Activated CD8-positive, alpha-beta T cell treated with anti-CD3 and anti-CD28 coated beads for 36 hours (primary cell): Measurements from ENCODE around the gene MYO10. TPM values are rescaled to one million over a fixed set of nuclear protein-coding genes. Genes with fewer than 3 reads are reported as not detected.
A peak's percentile ranks its signal among the peaks of the same experiment; 100 is the strongest.

Experiments
- ATAC-seq: fragments of 200-7000 bp; cut with Tn5 transposase; one replicate; pipeline ENCODE4 v1.10.0; 2021; ENCODE audit warnings: mild to moderate bottlenecking, moderate library complexity
- CTCF ChIA-PET: fragments of 350-600 bp; sonication (Branson Sonifier 250); formaldehyde crosslinking; loops from one replicate; lab custom pipeline; 2021; ENCODE audit warnings: antibody characterized with exemption; lab: Charles Lee
- POLR2A ChIA-PET: fragments of 350-600 bp; sonication (Branson Sonifier 250); formaldehyde crosslinking; loops from one replicate; lab custom pipeline; 2021; ENCODE audit warnings: antibody characterized with exemption; lab: Charles Lee
- DNase-seq: peaks from one replicate; pipeline ENCODE4 v3.0.0-alpha.2; 2020
- H3K27ac Mint-ChIP-seq: one replicate; pipeline ENCODE4 v1.8.0; 2021; ENCODE audit warnings: mild to moderate bottlenecking, mixed read lengths
- H3K27me3 Mint-ChIP-seq: one replicate; pipeline ENCODE4 v1.8.0; 2021; ENCODE audit warnings: mixed read lengths
- H3K36me3 Mint-ChIP-seq: one replicate; pipeline ENCODE4 v1.8.0; 2021; ENCODE audit warnings: low read depth, mixed read lengths
- H3K4me1 Mint-ChIP-seq: one replicate; pipeline ENCODE4 v1.8.0; 2021; ENCODE audit warnings: low read depth, mixed read lengths
- H3K4me3 Mint-ChIP-seq: one replicate; pipeline ENCODE4 v1.8.0; 2021; ENCODE audit warnings: mild to moderate bottlenecking, moderate library complexity, mixed read lengths
- H3K9me3 Mint-ChIP-seq: one replicate; pipeline ENCODE4 v1.8.0; 2021; ENCODE audit warnings: mixed read lengths
- intact Hi-C: fragments of 100-400 bp; cut with micrococcal nuclease; formaldehyde crosslinking; loops from one replicate; pipeline ENCODE4 v1.10.0; 2022
- total RNA-seq, 2 experiments: library from RNA; stranded (reverse); gene quantifications; one replicate each; pipeline ENCODE4 v1.2.3, GENCODE V29; 2021
- TF ChIP-seq, protein P1 (sequence below): fragments of 200-600 bp; IDR thresholded peaks from one replicate; pipeline ENCODE4 v1.8.0; 2022; ENCODE audit warnings: antibody characterized with exemption, mild to moderate bottlenecking

Gene MYO10
- total RNA-seq, 2 experiments from 2014 or later: 0.09 TPM; not detected in 1

GRCh38 chr5:16794269-16794913, 141.7 kb downstream of the MYO10 start:
- ATAC-seq: no peak
- H3K9me3 Mint-ChIP-seq: no peaks in the 10 kb centered on the region
- no peak for DNase-seq
- intact Hi-C loops: loop anchor here (5.0 to 10.0 kb wide), 2 partner anchors 140 to 393 kb away; partner anchors contain the start of gene MYO10
- H3K4me3 Mint-ChIP-seq: no peak overlapping the region
- H3K27ac Mint-ChIP-seq: no peak overlapping the region
- TF ChIP-seq, protein P1, sequence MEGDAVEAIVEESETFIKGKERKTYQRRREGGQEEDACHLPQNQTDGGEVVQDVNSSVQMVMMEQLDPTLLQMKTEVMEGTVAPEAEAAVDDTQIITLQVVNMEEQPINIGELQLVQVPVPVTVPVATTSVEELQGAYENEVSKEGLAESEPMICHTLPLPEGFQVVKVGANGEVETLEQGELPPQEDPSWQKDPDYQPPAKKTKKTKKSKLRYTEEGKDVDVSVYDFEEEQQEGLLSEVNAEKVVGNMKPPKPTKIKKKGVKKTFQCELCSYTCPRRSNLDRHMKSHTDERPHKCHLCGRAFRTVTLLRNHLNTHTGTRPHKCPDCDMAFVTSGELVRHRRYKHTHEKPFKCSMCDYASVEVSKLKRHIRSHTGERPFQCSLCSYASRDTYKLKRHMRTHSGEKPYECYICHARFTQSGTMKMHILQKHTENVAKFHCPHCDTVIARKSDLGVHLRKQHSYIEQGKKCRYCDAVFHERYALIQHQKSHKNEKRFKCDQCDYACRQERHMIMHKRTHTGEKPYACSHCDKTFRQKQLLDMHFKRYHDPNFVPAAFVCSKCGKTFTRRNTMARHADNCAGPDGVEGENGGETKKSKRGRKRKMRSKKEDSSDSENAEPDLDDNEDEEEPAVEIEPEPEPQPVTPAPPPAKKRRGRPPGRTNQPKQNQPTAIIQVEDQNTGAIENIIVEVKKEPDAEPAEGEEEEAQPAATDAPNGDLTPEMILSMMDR: no peak
- H3K36me3 Mint-ChIP-seq: no peaks in the 10 kb centered on the region
- peaks cover 9% of the 10 kb centered on the region for H3K4me1 Mint-ChIP-seq
- ChIA-PET CTCF (no interaction called here), POLR2A (no interaction called here)
- H3K27me3 Mint-ChIP-seq: peaks cover 1% of the 10 kb centered on the region

- intact Hi-C loops: loop anchor here (5.0 to 10.0 kb wide), 2 partner anchors 142 to 395 kb away; partner anchors contain the start of gene MYO10
- no peak for DNase-seq
- POLR2A ChIA-PET: no interaction called here
- no peak overlapping the region for H3K27ac Mint-ChIP-seq
- H3K36me3 Mint-ChIP-seq: no peaks in the 10 kb centered on the region
- H3K4me1 Mint-ChIP-seq: peaks cover 9% of the 10 kb centered on the region
- ATAC-seq: no peak
- TF ChIP-seq, protein P1: no peak
- CTCF ChIA-PET: interaction anchor here (0.7 to 2.6 kb wide), 3 partner anchors 254 to 397 kb away, joined by 3 to 23 read pairs (median 17); no protein-coding TSS in a partner anchor
- peaks cover 1% of the 10 kb centered on the region for H3K27me3 Mint-ChIP-seq
- H3K4me3 Mint-ChIP-seq: no peak overlapping the region
- H3K9me3 Mint-ChIP-seq: no peaks in the 10 kb centered on the region
Observed at GRCh38 chr5:16792598-16793275, 143.4 kb downstream of the MYO10 start.

GRCh38 chr5:16791904-16792597, 144.0 kb downstream of the MYO10 start:
- Mint-ChIP-seq H3K4me1 (peaks cover 9% of the 10 kb centered on the region), H3K27me3 (peaks cover 1% of the 10 kb centered on the region), H3K9me3 (no peaks in the 10 kb centered on the region), H3K27ac (no peak overlapping the region), H3K4me3 (no peak overlapping the region), H3K36me3 (no peaks in the 10 kb centered on the region)
- ChIA-PET POLR2A (interaction anchor here (1.0 kb wide), 1 partner anchor 398 kb away, joined by 3 read pairs; no protein-coding TSS in a partner anchor), CTCF (interaction anchor here (0.7 to 2.6 kb wide), 12 partner anchors 8 to 411 kb away, joined by 3 to 23 read pairs (median 3); no protein-coding TSS in a partner anchor)
- DNase-seq (no peak), ATAC-seq (no peak)
- TF ChIP-seq, protein P1: no peak
- intact Hi-C loops: loop anchor here (5.0 to 10.0 kb wide), 2 partner anchors 143 to 395 kb away; partner anchors contain the start of gene MYO10

DNA sequence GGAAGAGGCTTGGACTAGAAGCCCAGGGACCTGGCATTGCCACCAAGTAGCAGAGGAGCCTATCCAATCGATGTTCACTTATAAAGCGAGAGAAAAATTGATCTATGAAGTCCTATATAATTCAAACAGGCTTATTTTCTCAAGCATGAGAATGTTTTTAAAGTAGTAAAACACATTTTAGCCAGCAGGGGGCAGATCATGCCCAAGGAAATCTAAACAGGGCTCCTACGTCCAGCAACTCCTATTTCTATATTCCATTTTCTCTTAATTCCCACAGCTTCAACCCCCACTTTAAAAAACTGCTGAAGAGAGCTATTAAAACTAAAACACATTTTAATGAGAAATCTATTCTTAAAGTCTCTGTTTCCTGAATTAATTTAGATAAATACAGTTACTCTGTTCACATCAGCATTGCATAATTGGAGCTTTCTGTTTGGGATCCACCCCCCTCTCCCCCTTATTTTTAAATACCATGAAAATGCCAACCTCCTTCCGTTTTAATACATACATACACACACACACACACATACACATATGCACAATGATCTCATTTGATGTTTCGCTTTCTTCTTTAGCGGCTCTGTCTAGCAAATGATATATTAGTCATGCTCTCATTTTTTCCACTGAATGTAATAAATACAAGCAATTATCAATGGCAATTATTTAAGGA, 144.9 kb downstream of the MYO10 start:
- Mint-ChIP-seq H3K27me3 (peaks cover 1% of the 10 kb centered on the region), H3K9me3 (no peaks in the 10 kb centered on the region), H3K36me3 (no peaks in the 10 kb centered on the region), H3K27ac (no peak overlapping the region), H3K4me1 (peaks cover 9% of the 10 kb centered on the region), H3K4me3 (no peak overlapping the region)
- ChIA-PET POLR2A (interaction anchor here (1.0 kb wide), 1 partner anchor 399 kb away, joined by 3 read pairs; no protein-coding TSS in a partner anchor), CTCF (interaction anchor here (0.6 to 2.6 kb wide), 15 partner anchors 9 to 416 kb away, joined by 3 to 23 read pairs (median 3); no protein-coding TSS in a partner anchor)
- DNase-seq (peak; percentile 35), ATAC-seq (peak; percentile 69)
- TF ChIP-seq, protein P1: peak; percentile 84
- intact Hi-C loops: loop anchor here (5.0 to 10.0 kb wide), 2 partner anchors 144 to 396 kb away; partner anchors contain the start of gene MYO10
